HepG2 (cell line): ENCODE data around the gene THUMPD1. TPM values are rescaled to one million over a fixed set of nuclear protein-coding genes. Genes with fewer than 3 reads are reported as not detected.

Source experiments
- ATF7 ChIP-seq, 2 experiments: fragments of 450-650 bp in 1 of 2; sonication (generic) in 1 of 2; formaldehyde crosslinking in 1 of 2; IDR thresholded peaks; 2 replicates each; pipeline versions ENCODE4 v1.4.0 to v1.6.1; 2016 to 2020; ENCODE audit warnings: antibody characterized with exemption in 1 of 2, mild to moderate bottlenecking in 1 of 2, missing genetic modification reagents in 1 of 2
- DNMT3B ChIP-seq: conservative IDR thresholded peaks from 2 replicates; pipeline ENCODE4 v1.6.1; 2016; ENCODE audit warnings: missing biosample characterization, control low read depth
- IKZF1 ChIP-seq: fragments of 450-650 bp; IDR thresholded peaks from 2 replicates; pipeline ENCODE4 v1.7.1; 2016
- KLF6 ChIP-seq: IDR thresholded peaks from 2 replicates; pipeline ENCODE4 v1.8.0; 2016; ENCODE audit warnings: missing biosample characterization, missing genetic modification reagents
- MED13 ChIP-seq: sonication (generic); formaldehyde crosslinking; IDR thresholded peaks from 2 replicates; pipeline ENCODE4 v1.5.0; 2020; ENCODE audit warnings: missing genetic modification reagents
- MXD4 ChIP-seq: IDR thresholded peaks from 2 replicates; pipeline ENCODE4 v1.6.1; 2016; ENCODE audit warnings: mild to moderate bottlenecking, missing biosample characterization, missing genetic modification reagents
- ONECUT2 ChIP-seq: sonication (generic); formaldehyde crosslinking; IDR thresholded peaks from 2 replicates; pipeline ENCODE4 v1.4.0; 2020; ENCODE audit warnings: missing genetic modification reagents
- SOX5 ChIP-seq: IDR thresholded peaks from 2 replicates; pipeline ENCODE4 v1.6.1; 2016; ENCODE audit warnings: borderline replicate concordance
- SPEN ChIP-seq: sonication (generic); formaldehyde crosslinking; IDR thresholded peaks from 2 replicates; pipeline ENCODE4 v1.5.1; 2020; ENCODE audit warnings: low read depth, mild to moderate bottlenecking, missing genetic modification reagents
- TOE1 ChIP-seq: sonication (generic); formaldehyde crosslinking; IDR thresholded peaks from 2 replicates; pipeline ENCODE4 v1.4.0; 2020; ENCODE audit warnings: mild to moderate bottlenecking, missing genetic modification reagents
- ZBTB21 ChIP-seq: sonication (generic); formaldehyde crosslinking; IDR thresholded peaks from 2 replicates; pipeline ENCODE4 v1.4.0; 2020; ENCODE audit warnings: missing genetic modification reagents
- ZNF567 ChIP-seq: sonication (generic); formaldehyde crosslinking; IDR thresholded peaks from 2 replicates; pipeline ENCODE4 v1.8.1; 2023; ENCODE audit warnings: mild to moderate bottlenecking, missing genetic modification reagents, borderline replicate concordance
- ZNF605 ChIP-seq: sonication (generic); formaldehyde crosslinking; IDR thresholded peaks from 2 replicates; pipeline ENCODE4 v1.8.0; 2022; ENCODE audit warnings: mild to moderate bottlenecking, missing genetic modification reagents
- ZNF703 ChIP-seq: sonication (generic); formaldehyde crosslinking; IDR thresholded peaks from 2 replicates; pipeline ENCODE4 v1.5.1; 2020; ENCODE audit warnings: missing genetic modification reagents, mild to moderate bottlenecking, moderate library complexity, borderline replicate concordance
- ZNF777 ChIP-seq: sonication (generic); formaldehyde crosslinking; IDR thresholded peaks from 2 replicates; pipeline ENCODE4 v1.4.0; 2020; ENCODE audit warnings: missing genetic modification reagents
- polyA plus RNA-seq, 8 experiments: library from polyadenylated mRNA; depleted of rRNA in 3 of 8; stranded (reverse) in 7 of 8; unstranded in 1 of 8; fragments of >200 nt; fragmentation: Illumina TruSeq in 4 of 8; extraction: Trizol in 4 of 8; gene quantifications; 2 replicates each; pipeline versions ENCODE4 v1.2.1 to v1.2.3, GENCODE V29; 2011 to 2016; ENCODE audit warnings: low read depth in 4 of 8, missing spikeins in 1 of 8, mixed read lengths in 1 of 8; ENCODE audit not compliant: insufficient read depth in 1 of 8
- total RNA-seq, 5 experiments: library from RNA; depleted of rRNA; stranded (reverse); fragments of >200 nt; fragmentation: Illumina TruSeq; extraction: Trizol; gene quantifications; 2 replicates each; pipeline ENCODE4 v1.2.3, GENCODE V29; 2016; ENCODE audit warnings: low read depth in 1 of 5
- TF ChIP-seq, protein P1 (sequence below): sonication (generic); formaldehyde crosslinking; IDR thresholded peaks from 2 replicates; pipeline ENCODE4 v1.4.0; 2020; ENCODE audit warnings: missing genetic modification reagents, borderline replicate concordance
- TF ChIP-seq, protein P2 (sequence below): sonication (generic); formaldehyde crosslinking; IDR thresholded peaks from 2 replicates; pipeline ENCODE4 v1.4.0; 2020; ENCODE audit warnings: missing genetic modification reagents
- TF ChIP-seq, protein P3 (sequence below): sonication (generic); formaldehyde crosslinking; IDR thresholded peaks from 2 replicates; pipeline ENCODE4 v1.4.0; 2020; ENCODE audit warnings: mild to moderate bottlenecking, missing genetic modification reagents
- TF ChIP-seq, protein P4 (sequence below): sonication (generic); formaldehyde crosslinking; IDR thresholded peaks from 2 replicates; pipeline ENCODE4 v1.4.0; 2020; ENCODE audit warnings: missing genetic modification reagents, low read depth, mild to moderate bottlenecking, borderline replicate concordance

THUMPD1 gene
- total and polyA plus RNA-seq, 2 of the 13 experiments (the other 11 are each of a cell fraction or from before 2014, with no cell fraction given), result 22.7 to 69.1 TPM

DNA sequence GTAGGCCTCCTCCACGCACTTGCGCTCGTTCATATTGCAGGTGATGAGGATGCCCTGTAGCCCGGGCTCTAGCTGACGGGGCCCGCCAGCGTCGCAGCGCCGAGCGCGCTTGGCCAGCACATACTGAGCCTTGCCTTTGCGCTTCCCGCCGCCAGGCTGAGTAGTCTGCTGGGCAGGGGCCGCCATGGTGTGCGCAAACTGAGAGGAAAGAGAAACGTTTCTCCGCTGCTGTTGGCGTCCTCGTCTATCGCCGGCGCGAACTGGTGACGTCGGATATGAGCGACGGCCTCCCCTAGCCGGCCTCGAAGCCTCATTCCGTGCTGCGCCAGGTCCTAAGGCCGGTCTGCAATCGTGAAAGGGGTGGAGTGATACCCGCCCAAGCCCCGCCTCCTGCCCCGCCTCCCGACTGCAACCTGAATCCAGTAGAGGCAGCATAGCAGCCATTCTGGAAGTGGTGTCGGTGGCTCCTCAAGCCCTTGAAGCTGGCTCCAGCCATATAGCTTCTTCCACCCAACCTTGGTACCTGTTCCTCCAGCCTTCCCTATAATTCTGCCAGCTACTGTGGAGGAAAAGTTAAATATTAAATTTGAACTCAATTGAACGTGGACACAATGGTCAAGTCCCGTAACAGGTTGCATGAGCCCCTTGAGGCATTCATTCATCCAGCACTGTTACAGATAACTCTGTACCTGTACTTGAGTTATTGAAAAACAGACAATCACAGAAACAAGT is at the start of gene THUMPD1 (continued):
- TF ChIP-seq, protein P1, sequence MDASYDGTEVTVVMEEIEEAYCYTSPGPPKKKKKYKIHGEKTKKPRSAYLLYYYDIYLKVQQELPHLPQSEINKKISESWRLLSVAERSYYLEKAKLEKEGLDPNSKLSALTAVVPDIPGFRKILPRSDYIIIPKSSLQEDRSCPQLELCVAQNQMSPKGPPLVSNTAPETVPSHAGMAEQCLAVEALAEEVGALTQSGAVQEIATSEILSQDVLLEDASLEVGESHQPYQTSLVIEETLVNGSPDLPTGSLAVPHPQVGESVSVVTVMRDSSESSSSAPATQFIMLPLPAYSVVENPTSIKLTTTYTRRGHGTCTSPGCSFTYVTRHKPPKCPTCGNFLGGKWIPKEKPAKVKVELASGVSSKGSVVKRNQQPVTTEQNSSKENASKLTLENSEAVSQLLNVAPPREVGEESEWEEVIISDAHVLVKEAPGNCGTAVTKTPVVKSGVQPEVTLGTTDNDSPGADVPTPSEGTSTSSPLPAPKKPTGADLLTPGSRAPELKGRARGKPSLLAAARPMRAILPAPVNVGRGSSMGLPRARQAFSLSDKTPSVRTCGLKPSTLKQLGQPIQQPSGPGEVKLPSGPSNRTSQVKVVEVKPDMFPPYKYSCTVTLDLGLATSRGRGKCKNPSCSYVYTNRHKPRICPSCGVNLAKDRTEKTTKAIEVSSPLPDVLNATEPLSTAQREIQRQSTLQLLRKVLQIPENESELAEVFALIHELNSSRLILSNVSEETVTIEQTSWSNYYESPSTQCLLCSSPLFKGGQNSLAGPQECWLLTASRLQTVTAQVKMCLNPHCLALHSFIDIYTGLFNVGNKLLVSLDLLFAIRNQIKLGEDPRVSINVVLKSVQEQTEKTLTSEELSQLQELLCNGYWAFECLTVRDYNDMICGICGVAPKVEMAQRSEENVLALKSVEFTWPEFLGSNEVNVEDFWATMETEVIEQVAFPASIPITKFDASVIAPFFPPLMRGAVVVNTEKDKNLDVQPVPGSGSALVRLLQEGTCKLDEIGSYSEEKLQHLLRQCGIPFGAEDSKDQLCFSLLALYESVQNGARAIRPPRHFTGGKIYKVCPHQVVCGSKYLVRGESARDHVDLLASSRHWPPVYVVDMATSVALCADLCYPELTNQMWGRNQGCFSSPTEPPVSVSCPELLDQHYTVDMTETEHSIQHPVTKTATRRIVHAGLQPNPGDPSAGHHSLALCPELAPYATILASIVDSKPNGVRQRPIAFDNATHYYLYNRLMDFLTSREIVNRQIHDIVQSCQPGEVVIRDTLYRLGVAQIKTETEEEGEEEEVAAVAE, result peak; percentile 90
- TF ChIP-seq IKZF1 (no peak), SPEN (peak; percentile 93), MED13 (CRISPR knock-in tag) (peak; percentile 33; the same call in 1 of the 2 replicates), DNMT3B (CRISPR knock-in tag) (0 out of 2 replicates have a peak, but pooled peaks have one; percentile 84), ONECUT2 (CRISPR knock-in tag) (peak; percentile 54; the same call in 1 of the 2 replicates), ZNF605 (CRISPR knock-in tag) (peak; percentile 86), ZNF703 (no peak), ZNF777 (CRISPR knock-in tag) (peak; percentile 77), SOX5 (peak; percentile 61), TOE1 (peak; percentile 80; the same call in 1 of the 2 replicates), MXD4 (peak; percentile 88), ATF7 (IDR thresholded peaks at IDR 0.05) (no peak), ATF7 (CRISPR knock-in tag; IDR thresholded peaks at IDR 0.05) (peak; percentile 84; the same call in 1 of the 2 replicates), ZNF567 (CRISPR knock-in tag) (0 out of 2 replicates have a peak, but pooled peaks have one; percentile 54), ZBTB21 (CRISPR knock-in tag) (peak; percentile 76), KLF6 (peak; percentile 67)
- TF ChIP-seq, protein P2, sequence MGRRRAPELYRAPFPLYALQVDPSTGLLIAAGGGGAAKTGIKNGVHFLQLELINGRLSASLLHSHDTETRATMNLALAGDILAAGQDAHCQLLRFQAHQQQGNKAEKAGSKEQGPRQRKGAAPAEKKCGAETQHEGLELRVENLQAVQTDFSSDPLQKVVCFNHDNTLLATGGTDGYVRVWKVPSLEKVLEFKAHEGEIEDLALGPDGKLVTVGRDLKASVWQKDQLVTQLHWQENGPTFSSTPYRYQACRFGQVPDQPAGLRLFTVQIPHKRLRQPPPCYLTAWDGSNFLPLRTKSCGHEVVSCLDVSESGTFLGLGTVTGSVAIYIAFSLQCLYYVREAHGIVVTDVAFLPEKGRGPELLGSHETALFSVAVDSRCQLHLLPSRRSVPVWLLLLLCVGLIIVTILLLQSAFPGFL (CRISPR knock-in tag), result peak; percentile 86; the same call in 1 of the 2 replicates
- TF ChIP-seq, protein P3, sequence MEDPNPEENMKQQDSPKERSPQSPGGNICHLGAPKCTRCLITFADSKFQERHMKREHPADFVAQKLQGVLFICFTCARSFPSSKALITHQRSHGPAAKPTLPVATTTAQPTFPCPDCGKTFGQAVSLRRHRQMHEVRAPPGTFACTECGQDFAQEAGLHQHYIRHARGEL (CRISPR knock-in tag), result peak; percentile 29; the same call in 1 of the 2 replicates
- TF ChIP-seq, protein P4, sequence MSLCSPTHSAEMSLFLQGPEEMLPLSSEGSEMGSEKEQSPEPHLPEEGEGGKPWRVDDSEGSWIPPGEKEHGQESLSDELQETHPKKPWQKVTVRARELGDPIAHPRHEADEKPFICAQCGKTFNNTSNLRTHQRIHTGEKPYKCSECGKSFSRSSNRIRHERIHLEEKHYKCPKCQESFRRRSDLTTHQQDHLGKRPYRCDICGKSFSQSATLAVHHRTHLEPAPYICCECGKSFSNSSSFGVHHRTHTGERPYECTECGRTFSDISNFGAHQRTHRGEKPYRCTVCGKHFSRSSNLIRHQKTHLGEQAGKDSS (CRISPR knock-in tag), result peak; percentile 94
